Heart right ventricle (tissue), 16 donors: Measurements from ENCODE around the gene RPF1. TPM values are rescaled to one million over a fixed set of nuclear protein-coding genes. Genes with fewer than 3 reads are reported as not detected.

Experiments used
- ATAC-seq, 8 donors: fragments of 200-7000 bp; cut with Tn5 transposase; one replicate each; pipeline ENCODE4 v1.9.1; 2020; ENCODE audit warnings: mild to moderate bottlenecking in 8 of 8, moderate library complexity in 8 of 8, moderate number of reproducible peaks in 1 of 8
- DNase-seq, 2 donors: peaks; one replicate each; pipeline ENCODE4 v3.0.0-alpha.2; 2020
- H3K27ac ChIP-seq, 10 donors: fragments of 200-600 bp; sonication (generic) in 2 of 10; one replicate each; pipeline versions ENCODE4 v1.5.0 to v1.8.0; 2020 to 2022; ENCODE audit warnings: mild to moderate bottlenecking in 3 of 10
- H3K27me3 ChIP-seq, 7 donors: fragments of 200-600 bp; one replicate each; pipeline ENCODE4 v1.8.0; 2021 to 2022; ENCODE audit warnings: mild to moderate bottlenecking in 2 of 7
- H3K36me3 ChIP-seq, 9 donors: fragments of 200-600 bp; sonication (generic) in 1 of 9; one replicate each; pipeline versions ENCODE4 v1.5.0 to v1.8.0; 2020 to 2022; ENCODE audit warnings: mild to moderate bottlenecking in 2 of 9
- H3K4me1 ChIP-seq, 9 donors: fragments of 200-600 bp; sonication (generic) in 1 of 9; one replicate each; pipeline versions ENCODE4 v1.5.0 to v1.8.0; 2020 to 2022; ENCODE audit warnings: mild to moderate bottlenecking in 4 of 9
- H3K4me3 ChIP-seq, 10 donors: fragments of 200-600 bp; sonication (generic) in 2 of 10; one replicate each; pipeline versions ENCODE4 v1.5.0 to v1.8.0; 2020 to 2022; ENCODE audit warnings: mild to moderate bottlenecking in 7 of 10, moderate library complexity in 2 of 10
- H3K9me3 ChIP-seq, 11 donors: fragments of 200-600 bp in 10 of 11; sonication (generic) in 2 of 11; one replicate each; pipeline versions ENCODE4 v1.5.0 to v1.8.0; 2013 to 2022; ENCODE audit warnings: mild to moderate bottlenecking in 2 of 11, control low read depth in 1 of 11, moderate library complexity in 1 of 11
- WGBS, 2 donors: extraction: QIAGEN DNeasy Blood & Tissue Kit; methylation state at CpG; one replicate each; pipeline ENCODE4 v1.1.7; 2013; ENCODE audit warnings: inconsistent platforms in 1 of 2; 5-methylcytosine and 5-hydroxymethylcytosine counted together
- intact Hi-C, 10 donors: fragments of 100-400 bp; cut with DNase I; formaldehyde crosslinking; loops; one replicate each; pipeline versions ENCODE4 v1.11.1 to v1.14.2; 2022
- polyA plus RNA-seq, 2 donors: library from polyadenylated mRNA; stranded (reverse); fragments of 200-250 nt; gene quantifications; one replicate each; pipeline ENCODE4 v1.2.3, GENCODE V29; 2013
- total RNA-seq, 10 donors: library from RNA; stranded (reverse); fragmentation: NEBNext Ultra II Directional in 3 of 10; extraction: Animal tissue kit (Norgen Biotek cat#: 25700) in 3 of 10; gene quantifications; one replicate each; pipeline versions ENCODE4 v1.2.1 to v1.2.4, GENCODE V29; 2021 to 2023
- TF ChIP-seq, protein P1 (sequence below), 9 donors: fragments of 200-600 bp; sonication (generic) in 2 of 9; IDR thresholded peaks; one replicate each; pipeline versions ENCODE4 v1.5.0 to v1.8.0; 2021 to 2022; ENCODE audit warnings: antibody characterized with exemption in 9 of 9, mild to moderate bottlenecking in 5 of 9, moderate library complexity in 1 of 9
- donor health status: Arrhythmogenic right ventricular cardiomyopathy.
- donor health status: ischemic (EF 13 %, LVEDD 7.1; RV severe dilation, severe dysfunction).
- donor health status: healthy with polysubstance abuse.
- donor health status: DM: no; HTN: yes; CAD: no.
- donor health status: DM: no; HTN: no; CAD: no.
- donor health status: ischemic (EF 25% LVEDD 6.9; RV normal size, moderate dysfunction).
- donor health status: ischemic (EF 25% LVEDD 5.7; RV mildly dilated, moderate dysfunction).
- donor health status: healthy.
- donor health status: DM: yes; HTN: yes; CAD: no.
- donor health status: Ischemic cardiomyopathy.
- donor health status: ischemic (EF 35%, LVEDD 5.7; RV mildly dilated, moderate dysfunction).
- donor health status: nonischemic (EF 11% LVEDD 7.7; RV severe dilation, severe dysfunction).
- donor health status: DM: yes; HTN: yes; CAD: no.
- donor health status: PGD.
- donor health status: ischemic (EF 29% LVEDD 5.4; RV normal size, mild dysfunction).
- donor health status: nonischemic (EF 23%, LVEDD 6.1; RV moderate dilation, normal function).

RPF1 gene
- total and polyA plus RNA-seq, 12 donors = 17.9 to 45.8 (median 32.0) TPM

DNA sequence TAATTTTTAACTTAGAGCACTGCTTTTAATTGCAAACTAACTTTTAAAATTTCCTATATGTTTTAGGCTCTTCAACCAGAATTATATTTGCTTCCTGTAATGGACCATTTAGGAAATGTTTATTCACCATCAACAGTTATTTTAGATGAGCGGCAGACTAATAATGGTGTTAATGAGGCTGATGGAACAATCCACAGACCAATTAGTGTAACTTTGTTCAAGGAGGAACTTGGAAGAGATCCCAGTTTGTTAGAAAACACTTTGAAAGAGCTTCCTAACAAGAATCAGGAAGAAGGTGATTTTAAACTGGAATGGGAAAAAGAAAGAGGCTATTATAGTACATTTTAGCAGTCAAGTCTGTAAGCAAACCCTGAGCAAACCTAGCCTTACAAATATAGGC, 46.7 kb downstream of the RPF1 start:
- DNase-seq (no peak), ATAC-seq (no peak)
- Histone ChIP-seq H3K9me3 (no peaks in the 10 kb centered on the region), H3K4me1 (no peaks in the 10 kb centered on the region), H3K4me3 (no peak overlapping the region), H3K27me3 (no peaks in the 10 kb centered on the region), H3K27ac (no peak overlapping the region), H3K36me3 (peaks cover 0 to 27% (median 0%) of the 10 kb centered on the region in 9 donors)
- WGBS, 2 donors = 79 to 82% methylated on average over 1 of the region's 1 CpG
- TF ChIP-seq, protein P1, sequence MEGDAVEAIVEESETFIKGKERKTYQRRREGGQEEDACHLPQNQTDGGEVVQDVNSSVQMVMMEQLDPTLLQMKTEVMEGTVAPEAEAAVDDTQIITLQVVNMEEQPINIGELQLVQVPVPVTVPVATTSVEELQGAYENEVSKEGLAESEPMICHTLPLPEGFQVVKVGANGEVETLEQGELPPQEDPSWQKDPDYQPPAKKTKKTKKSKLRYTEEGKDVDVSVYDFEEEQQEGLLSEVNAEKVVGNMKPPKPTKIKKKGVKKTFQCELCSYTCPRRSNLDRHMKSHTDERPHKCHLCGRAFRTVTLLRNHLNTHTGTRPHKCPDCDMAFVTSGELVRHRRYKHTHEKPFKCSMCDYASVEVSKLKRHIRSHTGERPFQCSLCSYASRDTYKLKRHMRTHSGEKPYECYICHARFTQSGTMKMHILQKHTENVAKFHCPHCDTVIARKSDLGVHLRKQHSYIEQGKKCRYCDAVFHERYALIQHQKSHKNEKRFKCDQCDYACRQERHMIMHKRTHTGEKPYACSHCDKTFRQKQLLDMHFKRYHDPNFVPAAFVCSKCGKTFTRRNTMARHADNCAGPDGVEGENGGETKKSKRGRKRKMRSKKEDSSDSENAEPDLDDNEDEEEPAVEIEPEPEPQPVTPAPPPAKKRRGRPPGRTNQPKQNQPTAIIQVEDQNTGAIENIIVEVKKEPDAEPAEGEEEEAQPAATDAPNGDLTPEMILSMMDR (IDR thresholded peaks at IDR 0.05) = no peak
- intact Hi-C loops = no loop called here

DNA sequence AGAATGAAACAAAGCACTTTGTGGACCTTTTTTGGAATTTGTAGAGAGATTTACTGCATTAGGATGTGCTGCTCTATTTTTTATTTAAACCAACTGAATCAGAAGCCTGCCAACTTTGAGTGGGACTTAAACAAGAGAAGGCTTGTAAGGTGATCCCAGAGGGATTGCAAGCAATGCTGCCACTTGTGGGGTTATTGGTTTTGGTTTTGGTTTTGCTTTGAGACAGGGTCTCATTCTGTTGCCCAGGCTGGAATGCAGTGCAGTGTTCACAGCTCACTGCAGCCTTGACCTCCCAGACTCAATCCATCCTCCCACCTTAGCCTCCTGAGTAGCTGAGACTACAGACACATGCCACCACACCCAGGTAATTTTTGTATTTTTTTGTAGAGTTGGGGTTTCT, 59.5 kb downstream of the RPF1 start:
- Histone ChIP-seq H3K4me1 (no peaks in the 10 kb centered on the region), H3K27me3 (no peaks in the 10 kb centered on the region), H3K36me3 (peaks cover 0 to 44% (median 0%) of the 10 kb centered on the region in 9 donors), H3K4me3 (no peak overlapping the region), H3K9me3 (no peaks in the 10 kb centered on the region), H3K27ac (no peak overlapping the region)
- DNase-seq (no peak), ATAC-seq (no peak)
- intact Hi-C loops = loop anchor here in 1 of 10 donors (10.0 kb wide), 1 partner anchor 94 kb away; no protein-coding TSS in a partner anchor
- TF ChIP-seq, protein P1 (IDR thresholded peaks at IDR 0.05) = no peak

DNA sequence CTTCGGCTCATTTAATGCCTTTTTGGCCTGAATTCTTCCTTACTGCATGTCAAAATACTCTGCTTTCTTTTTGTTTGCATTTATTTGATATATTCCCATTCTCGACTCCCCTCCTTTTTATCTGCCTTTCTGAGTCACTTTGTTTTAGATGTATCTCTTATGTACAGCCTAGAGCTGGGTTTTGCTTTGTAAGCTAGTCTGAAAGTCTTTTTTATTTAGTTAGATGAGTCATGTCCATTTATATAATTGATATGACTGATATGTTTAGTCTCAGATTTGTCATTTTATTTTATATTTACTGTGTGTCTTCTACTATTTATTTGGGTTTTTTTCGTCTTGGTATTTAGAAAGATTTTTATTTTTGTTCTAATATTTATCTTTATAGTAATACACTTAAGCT, 60.9 kb downstream of the RPF1 start:
- DNase-seq (no peak), ATAC-seq (no peak)
- H3K4me3 ChIP-seq = no peak overlapping the region
- no peak overlapping the region for H3K27ac ChIP-seq
- H3K9me3 ChIP-seq = no peaks in the 10 kb centered on the region
- WGBS, 2 donors = 92 to 93% methylated on average over 3 of the region's 3 CpGs
- peaks cover 0 to 44% (median 0%) of the 10 kb centered on the region in 9 donors for H3K36me3 ChIP-seq
- no peaks in the 10 kb centered on the region for H3K27me3 ChIP-seq
- H3K4me1 ChIP-seq = no peaks in the 10 kb centered on the region
- intact Hi-C loops = loop anchor here in 1 of 10 donors (10.0 kb wide), 1 partner anchor 95 kb away; no protein-coding TSS in a partner anchor
- TF ChIP-seq, protein P1 (IDR thresholded peaks at IDR 0.05) = no peak

DNA sequence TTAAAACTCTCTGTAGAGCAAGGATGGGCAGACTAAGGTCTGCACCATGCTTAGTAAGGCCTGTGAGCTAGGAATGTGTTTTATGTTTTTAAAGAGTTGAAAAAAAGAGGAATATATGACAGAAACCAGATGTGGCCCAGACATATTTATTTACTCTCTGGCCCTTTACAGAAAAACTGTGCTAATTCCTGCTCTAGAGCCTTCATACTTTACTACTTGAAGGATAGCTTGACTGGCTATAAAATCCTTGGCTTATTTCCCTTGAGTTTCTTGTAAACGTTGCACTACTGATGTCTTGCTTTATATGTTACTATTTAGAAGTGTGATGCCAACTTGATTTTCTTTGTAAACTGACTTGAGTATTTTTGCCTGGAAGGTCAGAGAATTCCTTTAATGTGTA, 61.7 kb downstream of the RPF1 start:
- Histone ChIP-seq H3K27ac (no peak overlapping the region), H3K27me3 (no peaks in the 10 kb centered on the region), H3K4me3 (no peak overlapping the region), H3K9me3 (no peaks in the 10 kb centered on the region), H3K4me1 (no peaks in the 10 kb centered on the region), H3K36me3 (peaks cover 0 to 44% (median 0%) of the 10 kb centered on the region in 9 donors)
- no peak for ATAC-seq
- intact Hi-C loops = no loop called here
- TF ChIP-seq, protein P1 (IDR thresholded peaks at IDR 0.05) = no peak
- 64 to 66% methylated on average over 1 of the region's 1 CpG for WGBS, 2 donors
- no peak for DNase-seq
